Natural killer cell treated with Interleukin-12 subunit alpha and Interleukin-12 subunit beta and Interleukin-15 and Interleukin-18, amount 100 ng/mL, for 72 hours (primary cell): ENCODE data around the gene ELOVL5. TPM values are rescaled to one million over a fixed set of nuclear protein-coding genes. Genes with fewer than 3 reads are reported as not detected.
A peak's percentile ranks its signal among the peaks of the same experiment; 100 is the strongest.

Experiments used
- ATAC-seq, 2 donors: fragments of 150-1000 bp; cut with Tn5 transposase in 1 of 2; sonication (Bioruptor Pico), chemical (Tn5 transposase) in 1 of 2; 2 replicates each; pipeline ENCODE4 v1.10.0; 2021
- DNase-seq: peaks from one replicate; pipeline ENCODE4 v3.0.0; 2022; ENCODE audit warnings: low spot score
- H3K27ac Mint-ChIP-seq, 2 donors: 1 replicate in 1 of 2; 2 replicates in 1 of 2; pipeline ENCODE4 v1.8.0; 2022; ENCODE audit warnings: mixed read lengths in 2 of 2, mild to moderate bottlenecking in 1 of 2, moderate library complexity in 1 of 2
- H3K27me3 Mint-ChIP-seq, 2 donors: 1 replicate in 1 of 2; 2 replicates in 1 of 2; pipeline ENCODE4 v1.8.0; 2022; ENCODE audit warnings: mixed read lengths in 2 of 2
- H3K36me3 Mint-ChIP-seq: one replicate; pipeline ENCODE4 v1.8.0; 2022; ENCODE audit warnings: mixed read lengths
- H3K4me1 Mint-ChIP-seq, 2 donors: 1 replicate in 1 of 2; 2 replicates in 1 of 2; pipeline ENCODE4 v1.8.0; 2022; ENCODE audit warnings: low read depth in 2 of 2, mixed read lengths in 2 of 2, mild to moderate bottlenecking in 1 of 2
- H3K4me3 Mint-ChIP-seq: one replicate; pipeline ENCODE4 v1.8.0; 2022; ENCODE audit warnings: mixed read lengths
- H3K9me3 Mint-ChIP-seq: 2 replicates; pipeline ENCODE4 v1.8.0; 2022; ENCODE audit warnings: mixed read lengths
- total RNA-seq, 2 donors: library from RNA; stranded (reverse); gene quantifications; one replicate each; pipeline ENCODE4 v1.2.3, GENCODE V29; 2022

ELOVL5 gene
- total RNA-seq, 2 donors from 2014 or later = 130 to 136 TPM

DNA sequence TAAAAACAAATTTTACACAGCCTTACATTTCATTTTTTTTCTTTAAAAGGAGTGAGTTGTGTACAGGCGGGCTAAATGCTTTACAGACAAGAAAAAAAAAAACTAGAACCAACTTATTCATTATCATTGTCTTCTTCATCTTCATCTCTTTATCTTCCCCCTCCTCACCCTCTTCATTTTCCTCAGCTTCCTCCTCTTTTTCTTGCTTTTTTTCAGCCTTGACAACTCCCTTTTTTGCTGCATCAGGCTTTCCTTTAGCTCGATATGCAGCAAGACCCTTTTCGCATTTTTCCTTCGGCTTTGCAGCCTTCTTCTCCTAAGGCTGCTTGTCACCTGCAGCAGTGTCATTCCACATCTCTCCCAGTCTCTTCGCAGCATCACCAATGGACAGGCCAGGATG is 113.2 kb downstream of the ELOVL5 start:
- no peaks in the 10 kb centered on the region for H3K27me3 Mint-ChIP-seq
- H3K9me3 Mint-ChIP-seq = no peaks in the 10 kb centered on the region
- H3K36me3 Mint-ChIP-seq = peaks cover 5% of the 10 kb centered on the region
- H3K4me1 Mint-ChIP-seq = peaks cover 0 to 40% of the 10 kb centered on the region in 2 donors
- ATAC-seq (no peak), DNase-seq (no peak)
- H3K27ac Mint-ChIP-seq = peak overlapping the region in 1 of 2 donors; percentile 75
- peak overlapping the region; percentile 73 for H3K4me3 Mint-ChIP-seq

DNA sequence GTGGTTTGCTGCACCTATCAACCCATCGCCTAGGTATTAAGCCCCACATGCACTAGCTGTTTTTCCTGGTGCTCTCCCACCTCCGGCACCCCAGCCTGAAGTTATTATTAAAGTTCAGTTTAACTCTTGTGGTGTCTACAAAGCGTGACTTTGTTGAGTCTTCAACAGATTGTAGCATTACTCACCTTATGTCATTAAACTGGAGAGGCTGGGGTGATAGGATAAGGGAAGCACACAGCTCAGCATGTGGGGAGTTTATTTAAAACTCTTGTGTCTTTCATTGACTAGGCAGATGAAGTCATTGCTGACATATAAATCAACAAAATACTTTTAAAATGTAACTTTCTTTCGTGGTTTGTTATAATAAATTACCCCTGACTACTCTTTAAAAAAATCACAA is 115.4 kb downstream of the ELOVL5 start:
- no peak overlapping the region for H3K4me3 Mint-ChIP-seq
- no peak for DNase-seq
- no peak for ATAC-seq
- H3K27ac Mint-ChIP-seq = peak overlapping the region in 1 of 2 donors; percentile 80
- H3K27me3 Mint-ChIP-seq = no peaks in the 10 kb centered on the region
- H3K36me3 Mint-ChIP-seq = peaks cover 5% of the 10 kb centered on the region
- H3K9me3 Mint-ChIP-seq = no peaks in the 10 kb centered on the region
- peaks cover 0 to 40% of the 10 kb centered on the region in 2 donors for H3K4me1 Mint-ChIP-seq

DNA sequence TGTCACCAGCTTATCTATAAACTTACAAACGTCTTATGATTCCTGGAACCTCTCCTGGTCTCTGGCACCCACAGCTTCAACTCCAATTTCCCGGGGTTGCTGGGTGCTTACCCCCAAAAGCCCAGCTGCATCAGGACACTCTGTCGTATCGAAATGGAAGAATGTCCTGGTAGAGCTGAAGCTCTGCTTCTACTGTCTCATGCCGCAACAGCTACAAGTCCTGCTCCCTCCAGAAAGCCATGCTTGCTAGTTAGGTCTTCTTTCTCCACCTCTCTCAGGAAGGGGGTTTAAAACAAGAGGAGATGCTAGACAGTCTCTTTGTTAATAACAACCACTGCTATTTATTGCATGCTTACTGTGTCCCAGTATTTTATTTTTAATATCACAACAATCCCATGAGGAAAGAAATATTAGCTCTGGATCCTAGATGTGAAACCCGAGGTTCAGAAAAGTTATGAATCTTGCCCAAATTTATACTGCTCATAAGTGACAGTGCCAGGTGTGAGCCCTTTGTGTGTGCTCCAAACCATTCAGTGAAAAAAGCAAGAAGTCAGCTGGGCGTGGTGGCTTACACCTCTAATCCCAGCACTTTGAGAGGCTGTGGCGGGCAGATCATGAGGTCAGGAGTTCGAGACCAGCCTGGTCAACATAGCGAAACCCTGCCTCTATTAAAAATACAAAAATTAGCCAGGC is 117.8 kb downstream of the ELOVL5 start:
- Mint-ChIP-seq H3K27ac (peak overlapping the region in 1 of 2 donors; percentile 80), H3K27me3 (no peaks in the 10 kb centered on the region), H3K9me3 (no peaks in the 10 kb centered on the region), H3K4me1 (peaks cover 0 to 25% of the 10 kb centered on the region in 2 donors), H3K4me3 (peak overlapping the region; percentile 59), H3K36me3 (peaks cover 4% of the 10 kb centered on the region)
- DNase-seq (no peak), ATAC-seq (no peak)

GRCh38 chr6:53227847-53228246 is 120.9 kb downstream of the ELOVL5 start:
- H3K4me3 Mint-ChIP-seq = no peak overlapping the region
- no peaks in the 10 kb centered on the region for H3K36me3 Mint-ChIP-seq
- no peaks in the 10 kb centered on the region for H3K27me3 Mint-ChIP-seq
- ATAC-seq (no peak), DNase-seq (no peak)
- H3K4me1 Mint-ChIP-seq = peaks cover 0 to 19% of the 10 kb centered on the region in 2 donors
- H3K9me3 Mint-ChIP-seq = no peaks in the 10 kb centered on the region
- H3K27ac Mint-ChIP-seq = no peak overlapping the region

- H3K4me3 Mint-ChIP-seq = no peak overlapping the region
- H3K9me3 Mint-ChIP-seq = no peaks in the 10 kb centered on the region
- H3K36me3 Mint-ChIP-seq = no peaks in the 10 kb centered on the region
- ATAC-seq (no peak), DNase-seq (no peak)
- H3K27me3 Mint-ChIP-seq = no peaks in the 10 kb centered on the region
- no peak overlapping the region for H3K27ac Mint-ChIP-seq
- no peaks in the 10 kb centered on the region for H3K4me1 Mint-ChIP-seq
Observed at GRCh38 chr6:53220605-53221004, 128.1 kb downstream of the ELOVL5 start.

Other genes starting within 250 kb of the ELOVL5 start
- gene GCM1, start 200.1 kb downstream of the ELOVL5 start, total RNA-seq = under 1 TPM in 1 of 2 donors, not detected in 1; 0.24 TPM
- 10 to 100 TPM; 16.2 to 30.8 TPM for gene GCLC, start 196.2 kb upstream of the ELOVL5 start, total RNA-seq